ENCODE data around the gene DSCAM. TPM values are rescaled to one million over a fixed set of nuclear protein-coding genes. Genes with fewer than 3 reads are reported as not detected.

Gene DSCAM
- total RNA-seq, 2 experiments from 2014 or later: not detected

- ATAC-seq (ENCODE audit: poor library complexity): no peak
- H3K4me3 Mint-ChIP-seq: no peak overlapping the region
- Histone ChIP-seq H3K27me3 (ENCODE audit: control insufficient read depth in 1 of 2, insufficient read depth in 2 of 2, low read length in 2 of 2) (no peaks in the 10 kb centered on the region), H3K4me1 (ENCODE audit: insufficient read depth, low read length) (no peaks in the 10 kb centered on the region), H3K36me3 (ENCODE audit: insufficient read depth, low read length) (no peaks in the 10 kb centered on the region), H3K9me3 (ENCODE audit: control insufficient read depth in 1 of 2, insufficient read depth in 1 of 2, low read length in 2 of 2) (peaks cover 0 to 6% of the 10 kb centered on the region in 2 experiments), H3K27ac (ENCODE audit: low read depth in 1 of 2, low read length in 2 of 2) (no peak overlapping the region), H3K4me3 (ENCODE audit: low read length) (no peak overlapping the region)
- no peaks in the 10 kb centered on the region for H3K36me3 Mint-ChIP-seq (ENCODE audit: low read depth)
- H3K4me1 Mint-ChIP-seq (ENCODE audit: low read depth): no peaks in the 10 kb centered on the region
- intact Hi-C loops (cut with DNase I, micrococcal nuclease): no loop called here
- no peak for DNase-seq
- H3K9me3 Mint-ChIP-seq: peaks cover under 1% of the 10 kb centered on the region
- no peaks in the 10 kb centered on the region for H3K27me3 Mint-ChIP-seq
- no peak overlapping the region for H3K27ac Mint-ChIP-seq
- CTCF ChIA-PET: no interaction called here
- POLR2A ChIA-PET: no interaction called here
- TF ChIP-seq CTCF (IDR thresholded peaks at IDR 0.05): no peak
These were observed 339.0 kb downstream of the DSCAM start for GRCh38 chr21:40507978-40508377.

GRCh38 chr21:40505681-40506080 lies 341.3 kb downstream of the DSCAM start:
- Histone ChIP-seq H3K4me1 (ENCODE audit: insufficient read depth, low read length) (no peaks in the 10 kb centered on the region), H3K4me3 (ENCODE audit: low read length) (no peak overlapping the region), H3K36me3 (ENCODE audit: insufficient read depth, low read length) (no peaks in the 10 kb centered on the region), H3K27me3 (ENCODE audit: control insufficient read depth in 1 of 2, insufficient read depth in 2 of 2, low read length in 2 of 2) (no peaks in the 10 kb centered on the region), H3K27ac (ENCODE audit: low read depth in 1 of 2, low read length in 2 of 2) (no peak overlapping the region), H3K9me3 (ENCODE audit: control insufficient read depth in 1 of 2, insufficient read depth in 1 of 2, low read length in 2 of 2) (peaks cover 0 to 3% of the 10 kb centered on the region in 2 experiments)
- ChIA-PET POLR2A (no interaction called here), CTCF (no interaction called here)
- no peaks in the 10 kb centered on the region for H3K36me3 Mint-ChIP-seq (ENCODE audit: low read depth)
- ATAC-seq (ENCODE audit: poor library complexity): no peak
- TF ChIP-seq CTCF (IDR thresholded peaks at IDR 0.05): no peak
- DNase-seq: no peak
- H3K27ac Mint-ChIP-seq: no peak overlapping the region
- no peaks in the 10 kb centered on the region for H3K27me3 Mint-ChIP-seq
- no peak overlapping the region for H3K4me3 Mint-ChIP-seq
- no peaks in the 10 kb centered on the region for H3K4me1 Mint-ChIP-seq (ENCODE audit: low read depth)
- intact Hi-C loops (cut with DNase I, micrococcal nuclease): no loop called here
- no peaks in the 10 kb centered on the region for H3K9me3 Mint-ChIP-seq

GRCh38 chr21:40505244-40505643 lies 341.7 kb downstream of the DSCAM start:
- Histone ChIP-seq H3K4me1 (ENCODE audit: insufficient read depth, low read length) (no peaks in the 10 kb centered on the region), H3K36me3 (ENCODE audit: insufficient read depth, low read length) (no peaks in the 10 kb centered on the region), H3K27me3 (ENCODE audit: control insufficient read depth in 1 of 2, insufficient read depth in 2 of 2, low read length in 2 of 2) (no peaks in the 10 kb centered on the region), H3K9me3 (ENCODE audit: control insufficient read depth in 1 of 2, insufficient read depth in 1 of 2, low read length in 2 of 2) (peaks cover 0 to 3% of the 10 kb centered on the region in 2 experiments), H3K4me3 (ENCODE audit: low read length) (no peak overlapping the region), H3K27ac (ENCODE audit: low read depth in 1 of 2, low read length in 2 of 2) (no peak overlapping the region)
- no peak overlapping the region for H3K4me3 Mint-ChIP-seq
- H3K27me3 Mint-ChIP-seq: no peaks in the 10 kb centered on the region
- ATAC-seq (ENCODE audit: poor library complexity) (no peak), DNase-seq (no peak)
- no peaks in the 10 kb centered on the region for H3K9me3 Mint-ChIP-seq
- TF ChIP-seq CTCF (IDR thresholded peaks at IDR 0.05): no peak
- no peaks in the 10 kb centered on the region for H3K4me1 Mint-ChIP-seq (ENCODE audit: low read depth)
- no peak overlapping the region for H3K27ac Mint-ChIP-seq
- intact Hi-C loops (cut with DNase I, micrococcal nuclease): no loop called here
- POLR2A ChIA-PET: no interaction called here
- CTCF ChIA-PET: no interaction called here
- H3K36me3 Mint-ChIP-seq (ENCODE audit: low read depth): no peaks in the 10 kb centered on the region
